COLO668 (cell line): Measurements from ENCODE around the gene ZNF689.

ENCODE experiments used
- DNase-seq: peaks from one replicate; lab custom pipeline; 2025; ENCODE audit not compliant: unreplicated experiment; lab: John Stamatoyannopoulos, UW

Gene ZNF689

DNA sequence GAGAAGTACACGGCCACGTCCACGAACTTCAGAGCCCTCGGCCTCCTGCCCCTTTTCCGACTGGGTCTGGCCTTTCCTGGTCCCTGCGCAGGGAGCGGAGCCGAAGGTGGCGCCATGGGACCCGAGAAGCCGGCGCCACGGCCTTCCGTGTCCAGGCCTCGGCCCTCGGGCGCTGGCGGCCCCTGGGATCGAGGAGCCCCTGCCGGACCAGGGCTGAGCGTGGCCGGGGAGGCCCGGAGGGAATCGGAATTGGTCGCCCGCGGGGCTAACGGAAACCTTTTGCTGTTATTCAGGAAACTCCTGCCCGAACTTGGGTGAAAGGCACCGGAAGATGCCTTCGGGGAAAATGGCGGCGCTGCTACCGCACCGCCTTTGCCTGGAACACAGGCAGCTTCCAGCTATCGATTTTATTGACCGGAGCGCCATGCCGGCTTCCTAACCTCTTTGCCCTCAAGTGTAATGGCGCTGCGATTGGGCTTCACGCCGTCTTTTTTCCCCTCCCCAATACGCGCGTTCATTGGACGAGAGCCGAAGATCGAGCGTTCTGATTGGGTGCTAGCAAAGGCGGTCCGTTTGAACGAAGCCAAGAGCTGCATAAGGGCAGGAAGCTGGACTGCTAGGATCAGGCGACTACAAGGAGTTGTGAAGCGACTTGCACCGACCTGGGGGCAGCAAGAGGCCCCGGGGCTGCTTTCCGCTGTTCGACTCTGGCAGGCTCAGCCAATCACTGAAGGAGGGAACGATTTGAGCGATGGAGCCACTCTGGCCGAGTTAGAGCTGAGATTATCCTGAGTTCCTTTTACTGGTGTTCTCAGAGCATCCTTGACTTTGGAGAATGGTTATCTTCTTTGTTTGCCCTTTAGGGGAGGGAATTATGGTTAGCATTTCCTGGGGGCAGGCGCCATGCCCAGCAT is at the start of gene ZNF689:
Gene ZNF689, minus strand, starts transcription at position 464 of the 914 bp plus-strand sequence. Its CDS starts 348 bp downstream, at position 116.
- peak; percentile 94 for DNase-seq

DNA sequence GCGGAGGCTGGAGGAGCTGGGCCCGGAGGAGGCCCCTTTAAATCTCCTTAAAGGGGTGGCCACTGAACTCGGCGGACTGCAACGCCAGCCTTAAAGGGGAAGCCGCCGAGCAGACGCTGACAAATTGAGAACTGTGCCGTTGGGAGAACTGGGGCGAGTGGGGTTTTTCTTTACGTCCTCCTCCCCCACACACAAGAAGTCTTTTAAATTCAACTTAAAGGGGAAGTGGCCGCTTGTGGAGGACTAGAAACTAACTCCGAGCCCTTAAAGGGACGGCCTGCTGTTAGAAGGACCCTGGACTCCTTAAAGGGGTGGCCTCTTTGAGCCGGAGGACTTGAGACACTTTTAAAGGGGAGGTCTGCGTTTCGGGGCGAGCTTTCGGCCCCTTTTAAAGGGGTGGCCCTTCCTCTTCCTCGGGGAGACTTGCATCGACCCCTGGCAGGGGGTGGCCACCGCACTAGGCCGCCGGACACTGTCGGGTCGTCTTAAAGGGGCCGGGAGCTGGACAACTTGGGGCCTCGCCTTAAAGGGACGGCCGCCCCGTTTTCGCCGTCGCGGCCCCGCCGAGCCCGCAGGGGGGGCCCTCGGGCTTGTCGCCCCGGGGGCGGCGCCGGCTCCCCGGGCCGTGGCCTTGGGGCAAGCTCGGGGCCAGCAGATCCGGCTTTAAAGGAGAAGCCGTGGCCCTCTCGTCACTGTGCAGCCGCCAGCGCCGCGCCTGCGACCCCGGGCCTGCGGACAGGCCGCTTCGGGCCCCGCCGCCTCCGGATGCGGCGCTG is 48.7 kb upstream of the ZNF689 start:
- peak; percentile 87 for DNase-seq

DNA sequence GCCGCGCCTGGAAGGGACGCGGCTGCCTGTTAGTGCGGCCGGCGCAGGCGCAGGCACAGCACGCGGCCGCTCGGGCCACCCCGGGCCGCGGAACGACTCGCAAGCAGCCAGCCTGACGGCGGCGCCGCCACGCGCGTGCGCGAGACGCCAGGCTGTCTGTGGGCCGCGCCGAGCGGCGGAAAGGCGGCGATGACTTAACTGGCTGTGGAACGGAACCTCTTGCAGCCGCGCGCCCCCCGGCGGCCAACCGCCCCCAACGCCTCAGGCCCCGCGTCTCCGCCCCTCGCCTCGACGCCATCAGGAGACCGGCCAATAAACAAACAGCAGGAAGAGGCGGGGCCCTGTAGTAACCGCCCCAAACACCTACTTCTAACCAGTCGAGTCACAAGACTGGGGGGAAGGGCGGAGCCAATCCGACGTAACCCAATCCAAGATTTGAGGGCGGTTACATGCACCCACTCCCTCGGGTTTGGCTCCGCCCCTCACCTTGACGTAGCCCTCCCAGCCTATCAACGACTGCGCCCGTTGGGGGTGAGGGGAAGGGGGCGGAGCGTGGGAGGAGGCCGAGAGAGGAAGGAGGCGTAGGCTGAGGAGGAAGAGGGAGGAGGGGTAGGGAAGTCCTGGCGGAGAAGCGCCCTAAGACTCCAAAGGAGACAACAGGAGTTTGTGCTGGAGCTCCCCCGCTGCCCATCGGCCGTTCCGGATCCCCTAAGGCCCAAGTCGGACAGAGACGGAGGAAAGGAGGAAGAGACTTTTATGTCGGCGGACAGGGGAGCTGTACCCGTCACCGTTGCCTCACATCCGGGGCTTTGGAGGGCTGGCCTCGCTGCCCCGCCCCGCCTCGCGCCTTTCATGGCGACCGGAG is 47.9 kb upstream of the ZNF689 start, which contains the start of gene FBRS:
Gene FBRS, plus strand, starts transcription at position 566 of the 865 bp plus-strand sequence. CDS start 1,088 bp downstream, outside the sequence.
- DNase-seq, result peak; percentile 100

DNA sequence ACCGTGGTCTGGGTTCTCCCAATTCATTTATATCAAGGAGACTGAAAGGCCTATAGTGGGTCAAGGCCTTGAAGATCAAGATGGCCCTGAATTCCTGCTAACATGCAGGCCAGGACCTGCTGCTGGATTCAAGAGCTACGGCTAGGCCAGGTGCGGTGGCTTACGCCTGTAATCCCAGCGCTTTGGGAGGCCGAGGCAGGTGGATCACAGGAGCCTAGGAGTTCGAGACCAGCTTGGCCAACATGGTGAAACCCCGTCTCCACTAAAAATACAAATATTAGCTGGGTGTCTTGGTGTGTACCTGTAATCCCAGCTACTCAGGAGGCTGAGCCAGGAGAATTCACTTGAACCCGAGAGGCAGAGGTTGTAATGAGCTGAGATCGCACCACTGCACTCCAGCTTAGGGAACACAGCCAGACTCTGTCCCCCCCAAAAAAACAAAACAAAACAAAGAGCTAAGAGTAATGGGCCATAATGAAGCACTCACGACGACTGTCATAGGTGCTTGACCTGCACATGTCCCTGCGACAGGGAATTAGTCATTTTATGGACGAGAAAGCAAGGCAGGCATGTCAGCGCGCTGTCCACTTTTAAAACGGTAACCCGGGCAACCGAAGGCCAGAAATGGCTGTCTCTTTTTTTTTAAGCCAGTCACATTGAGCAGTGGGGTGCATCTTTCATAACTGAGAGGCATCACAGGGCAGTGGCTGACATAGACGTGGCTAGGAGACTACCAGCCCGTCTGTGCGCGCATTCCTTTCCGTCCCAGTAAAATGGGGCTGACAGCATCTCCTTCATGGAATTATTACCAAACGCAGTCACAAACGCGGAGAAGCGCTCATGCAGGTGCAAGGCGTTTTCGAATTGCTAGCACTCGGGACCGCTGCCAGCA is 47.0 kb upstream of the ZNF689 start:
- peak; percentile 59 for DNase-seq

DNA sequence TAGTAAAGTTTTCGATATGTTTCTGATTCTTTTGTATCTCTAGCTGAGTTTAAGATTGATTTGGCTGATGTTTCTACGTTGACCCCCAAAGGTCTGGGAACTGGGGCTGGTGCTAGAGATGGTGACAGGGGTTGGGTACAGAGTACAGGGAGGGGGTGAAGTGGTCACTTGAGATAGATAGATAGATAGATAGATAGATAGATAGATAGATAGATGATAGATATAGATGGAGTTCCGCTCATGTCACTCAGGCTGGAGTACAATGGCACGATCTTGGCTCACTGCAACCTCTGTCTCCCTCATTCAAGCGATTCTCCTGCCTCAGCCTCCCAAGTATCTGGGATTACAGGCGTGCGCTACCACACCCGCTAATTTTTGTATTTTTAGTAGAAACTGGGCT is 46.2 kb upstream of the ZNF689 start:
- DNase-seq, result no peak

DNA sequence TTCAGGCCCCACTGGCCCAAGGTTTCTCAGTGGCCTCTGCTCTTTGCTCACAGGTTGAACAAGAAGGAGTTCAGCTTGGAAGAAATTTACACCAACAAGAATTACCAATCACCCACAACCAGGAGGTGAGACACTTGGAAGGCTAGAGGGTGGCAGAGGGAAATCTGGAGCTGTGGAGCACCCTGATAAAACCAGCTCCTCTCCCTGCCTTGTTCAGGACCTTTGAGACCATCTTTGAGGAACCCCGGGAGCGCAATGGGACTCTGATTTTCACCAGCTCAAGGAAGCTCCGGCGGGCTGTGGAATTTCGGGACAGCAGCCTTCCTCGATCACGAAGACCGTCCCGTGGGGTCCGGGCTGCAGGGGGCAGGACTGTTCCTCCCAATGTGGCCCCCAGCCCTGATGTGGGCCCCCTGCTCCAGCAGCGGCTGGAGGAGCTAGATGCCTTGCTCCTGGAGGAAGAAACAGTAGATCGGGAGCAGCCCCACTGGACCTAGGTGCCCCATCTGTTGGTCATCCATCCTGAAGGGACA is 45.7 kb upstream of the ZNF689 start:
- DNase-seq, result no peak

DNA sequence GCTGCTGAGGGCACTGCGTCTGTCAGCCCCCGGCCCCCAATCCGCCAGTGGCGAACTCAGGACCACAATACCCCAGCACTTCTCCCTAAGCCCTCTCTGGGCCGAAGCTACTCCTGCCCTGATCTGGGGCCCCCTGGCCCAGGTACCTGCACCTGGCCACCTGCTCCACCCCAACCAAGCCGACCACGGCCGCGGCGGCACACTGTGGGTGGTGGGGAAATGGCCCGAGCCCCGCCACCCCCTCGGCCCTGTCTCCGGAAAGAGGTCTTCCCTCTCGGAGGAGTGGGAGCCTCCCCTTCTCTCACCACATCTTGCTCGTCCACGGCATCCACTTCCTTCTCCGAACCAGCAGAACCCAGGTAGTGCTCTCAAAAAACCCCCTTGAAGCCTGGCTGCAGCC is 44.7 kb upstream of the ZNF689 start:
- DNase-seq, result no peak

DNA sequence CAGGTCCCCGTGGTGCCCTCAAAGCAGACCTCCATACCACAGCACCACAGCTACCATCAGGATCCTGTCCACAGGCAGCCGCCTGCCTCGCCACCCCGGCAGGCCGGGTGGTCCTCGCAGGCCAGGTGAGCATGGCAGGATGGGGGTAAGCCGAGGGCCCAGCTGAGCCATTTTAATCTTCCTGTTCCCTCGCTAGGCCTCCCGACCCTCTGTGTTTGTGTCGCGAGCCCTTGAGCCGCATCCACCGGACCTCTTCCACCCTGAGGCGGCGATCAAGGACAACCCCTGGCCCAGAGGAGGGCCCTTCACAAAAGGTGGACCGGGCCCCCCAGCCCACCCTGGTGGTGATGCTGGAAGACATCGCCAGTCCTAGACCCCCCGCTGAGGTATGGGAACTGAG is 42.5 kb upstream of the ZNF689 start:
- DNase-seq, result no peak

DNA sequence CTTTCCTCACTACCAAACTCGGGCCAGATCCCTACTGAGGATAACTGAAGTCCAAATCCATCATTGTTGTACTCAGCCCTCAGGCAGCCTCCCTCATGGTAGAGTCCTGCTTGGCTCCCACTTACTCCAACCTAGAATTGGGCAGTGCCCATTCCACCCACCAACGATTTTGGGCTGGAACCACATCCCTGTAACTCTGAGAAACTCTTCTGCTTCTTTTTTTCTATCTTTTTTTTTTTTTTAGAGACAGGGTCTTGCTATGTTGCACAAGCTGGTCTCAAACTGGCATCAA is 41.8 kb upstream of the ZNF689 start:
- no peak for DNase-seq

DNA sequence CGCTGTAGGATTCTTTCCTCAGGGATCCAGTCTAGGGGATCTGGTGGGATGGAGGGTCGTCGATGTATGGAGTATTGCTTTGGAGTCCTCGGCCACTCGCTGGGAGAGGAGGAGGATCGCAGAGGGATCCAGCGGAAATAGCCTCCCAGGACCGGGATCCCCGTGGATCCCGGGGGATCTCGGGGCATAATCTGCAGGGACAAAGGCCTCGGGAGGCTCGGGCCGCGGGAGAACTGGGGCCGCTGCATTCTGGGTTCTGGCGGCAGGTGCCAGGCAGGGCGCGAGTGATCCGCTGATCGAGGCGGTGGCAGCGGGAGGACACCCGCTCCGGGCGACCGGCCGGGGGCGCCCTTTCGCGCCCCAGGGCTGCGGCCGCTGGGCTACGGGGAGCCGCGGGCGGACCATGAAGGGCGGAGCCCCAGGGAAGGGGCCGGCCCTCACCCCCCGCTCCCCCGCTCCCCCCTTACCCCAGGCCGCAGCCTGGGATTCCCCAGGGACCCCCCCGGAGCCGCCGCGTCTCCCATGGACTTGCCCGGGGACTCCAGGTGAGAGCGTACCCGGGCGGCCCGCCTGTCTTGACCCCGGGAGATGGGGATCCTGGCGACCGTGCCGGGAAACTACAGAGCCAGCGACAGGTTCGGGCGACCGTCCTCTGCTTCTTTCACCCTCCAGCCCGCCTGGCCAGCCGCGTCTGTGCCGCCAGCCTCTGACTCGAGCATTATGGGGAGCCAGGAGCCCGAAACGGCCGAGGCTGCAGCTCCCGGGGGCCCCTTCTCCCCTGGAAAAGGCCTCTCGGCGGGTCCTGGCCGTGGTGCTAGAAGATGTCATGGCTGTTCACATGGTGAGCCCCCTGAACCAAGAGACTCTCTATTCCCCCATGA is 41.2 kb upstream of the ZNF689 start:
- peak; percentile 88 for DNase-seq

DNA sequence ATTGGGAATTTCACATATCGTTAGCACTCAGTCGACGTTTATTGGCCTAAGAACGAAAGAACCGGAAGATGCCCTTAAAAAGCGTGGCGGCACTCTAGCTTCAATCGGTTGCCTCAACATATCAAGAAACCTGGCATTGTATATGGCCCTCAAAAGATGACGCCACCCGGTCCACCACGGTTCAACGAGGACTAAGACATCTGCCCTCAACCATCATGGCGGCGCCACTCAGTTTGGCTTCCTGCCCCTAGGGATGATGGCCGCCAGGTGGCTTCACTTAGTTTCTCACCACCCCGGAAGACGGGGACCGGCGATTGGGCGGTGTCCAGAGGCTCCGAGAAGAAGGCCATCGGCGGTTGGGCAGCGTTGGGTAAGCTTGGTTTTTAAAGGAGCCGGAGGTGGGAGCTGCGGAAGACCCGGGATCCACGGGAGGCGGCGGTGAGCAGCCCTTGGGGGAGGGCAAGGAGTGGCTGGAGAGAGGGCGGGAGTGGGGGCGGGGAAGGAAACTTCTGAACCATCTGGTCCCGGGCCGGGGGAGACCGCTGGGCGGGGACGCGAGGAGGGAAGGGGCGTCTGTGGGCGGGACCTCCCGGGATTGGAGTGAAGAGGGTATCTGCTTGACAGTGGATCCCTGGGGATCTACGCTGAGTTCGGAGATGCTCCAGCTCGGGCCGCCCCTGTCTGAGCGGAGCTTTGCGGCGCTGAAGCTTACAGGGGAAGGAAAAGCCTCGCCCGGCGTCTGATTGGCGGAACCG is 40.4 kb upstream of the ZNF689 start, which contains the start of gene PRR14:
Gene PRR14, plus strand, starts transcription at position 592 of the 755 bp plus-strand sequence. CDS start 686 bp downstream, outside the sequence.
- DNase-seq, result peak; percentile 98

DNA sequence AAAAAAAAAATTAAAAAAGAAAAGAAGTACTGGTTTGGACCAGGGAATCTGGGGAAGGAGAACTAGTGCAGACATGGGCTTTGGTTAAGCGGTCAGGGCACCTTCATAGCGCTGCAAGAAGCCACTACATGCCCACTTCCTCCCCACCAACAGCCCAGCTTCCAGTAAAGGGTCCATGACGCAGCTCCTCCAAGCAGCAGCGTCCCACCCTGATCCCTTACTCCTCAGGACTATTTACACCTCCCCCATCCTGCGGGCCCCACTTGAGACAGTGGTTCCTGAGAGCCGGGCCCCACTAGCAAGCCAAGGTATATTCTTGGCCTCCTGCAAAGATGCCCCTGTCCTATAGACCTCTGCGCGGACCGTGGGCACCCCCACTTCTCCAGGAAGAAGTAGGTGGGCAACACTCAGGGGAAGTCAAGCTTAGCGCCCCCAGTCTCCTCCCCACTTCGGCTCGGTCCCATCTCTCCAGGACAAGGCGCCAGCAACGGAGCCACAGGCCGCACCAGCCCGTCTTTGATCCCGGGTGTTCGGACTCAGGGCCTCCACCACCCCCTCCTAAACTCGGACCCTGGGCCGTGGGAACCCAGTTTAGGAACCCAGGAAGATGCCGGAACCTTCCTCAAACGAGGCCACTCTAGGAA is 39.7 kb upstream of the ZNF689 start:
- DNase-seq, result no peak

DNA sequence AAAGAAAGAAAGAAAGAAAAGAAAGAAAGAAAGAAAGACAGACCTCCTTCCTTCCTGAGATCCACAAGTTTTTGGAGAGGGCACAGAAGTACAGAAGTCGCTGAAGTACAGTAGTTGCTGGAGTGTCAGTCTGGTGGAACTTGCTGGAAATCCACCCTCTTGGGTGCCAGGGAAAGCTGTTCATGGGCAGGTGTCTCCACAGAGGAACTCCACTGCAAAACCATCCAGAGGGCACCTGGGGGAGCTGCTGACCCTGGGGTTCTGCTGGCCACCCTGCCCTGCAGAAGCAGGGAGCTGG is 37.0 kb upstream of the ZNF689 start:
- no peak for DNase-seq

DNA sequence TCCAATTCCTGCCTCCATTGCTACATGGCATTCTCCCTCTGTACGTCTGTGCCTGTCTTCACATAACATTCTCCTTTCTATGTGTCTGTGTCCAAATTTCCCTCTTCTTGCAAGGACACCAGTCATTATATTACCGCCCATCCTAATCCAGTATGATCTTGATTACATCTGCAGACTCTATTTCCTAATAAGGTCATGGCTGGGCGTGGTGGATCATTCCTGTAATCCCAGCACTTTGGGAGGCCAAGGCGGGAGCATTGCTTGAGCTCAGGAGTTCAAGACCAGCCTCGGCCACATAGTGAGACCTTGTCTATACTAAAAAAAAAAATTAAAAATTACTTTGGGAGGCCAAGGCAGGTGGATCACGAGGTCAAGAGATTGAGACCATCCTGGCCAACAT is 35.5 kb upstream of the ZNF689 start:
- DNase-seq, result no peak

DNA sequence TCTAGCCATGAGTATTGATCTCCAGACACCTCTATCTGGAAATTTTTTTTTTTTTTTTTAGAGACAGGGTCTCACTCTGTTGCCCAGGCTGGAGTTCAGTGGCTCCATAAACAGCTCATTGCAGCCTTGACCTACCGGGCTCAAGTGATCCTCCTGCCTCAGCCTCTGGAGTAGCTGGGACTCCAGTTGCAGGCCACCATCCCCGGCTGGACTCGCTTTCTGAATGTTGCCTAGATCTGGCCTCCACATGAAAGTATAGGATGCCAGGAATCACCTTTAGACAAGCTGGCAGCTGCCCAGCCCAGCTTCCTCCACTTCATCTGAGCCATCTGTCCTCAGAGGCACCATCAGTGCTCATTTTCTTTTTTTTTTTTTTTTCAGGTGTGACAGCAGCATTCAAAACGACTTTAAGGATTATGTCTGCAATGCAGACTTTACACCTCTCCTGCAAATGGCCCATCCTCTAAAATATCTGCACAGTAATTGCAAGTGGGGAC is 34.2 kb upstream of the ZNF689 start:
- no peak for DNase-seq

DNA sequence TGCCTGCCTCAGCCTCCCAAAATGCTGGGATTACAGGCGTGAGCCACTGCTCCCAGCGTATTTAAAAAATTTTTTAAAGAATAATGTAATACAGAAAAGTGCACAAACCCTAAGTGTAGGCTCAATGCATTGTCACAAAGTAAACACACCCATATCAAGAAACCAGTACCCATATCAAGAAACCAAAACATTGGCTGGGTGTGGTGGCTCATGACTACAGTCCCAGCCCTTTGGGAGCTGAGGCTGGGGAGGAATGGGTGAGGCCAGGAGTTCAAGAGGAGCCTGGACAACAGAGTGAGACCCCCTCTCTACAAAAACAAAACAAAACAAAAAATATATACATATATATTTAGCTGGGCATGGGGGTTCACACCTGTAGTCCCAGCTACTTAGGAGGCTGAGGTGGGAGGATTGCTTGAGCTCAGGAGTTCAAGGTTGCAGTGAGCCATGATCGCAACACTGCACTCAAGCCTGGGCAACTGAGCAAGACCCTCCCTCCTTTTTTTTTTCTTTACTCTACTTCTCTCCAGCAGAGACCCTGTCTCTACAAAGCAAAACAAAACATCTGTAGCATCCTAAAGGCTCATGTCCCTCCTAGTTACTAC is 31.3 kb upstream of the ZNF689 start:
- no peak for DNase-seq

DNA sequence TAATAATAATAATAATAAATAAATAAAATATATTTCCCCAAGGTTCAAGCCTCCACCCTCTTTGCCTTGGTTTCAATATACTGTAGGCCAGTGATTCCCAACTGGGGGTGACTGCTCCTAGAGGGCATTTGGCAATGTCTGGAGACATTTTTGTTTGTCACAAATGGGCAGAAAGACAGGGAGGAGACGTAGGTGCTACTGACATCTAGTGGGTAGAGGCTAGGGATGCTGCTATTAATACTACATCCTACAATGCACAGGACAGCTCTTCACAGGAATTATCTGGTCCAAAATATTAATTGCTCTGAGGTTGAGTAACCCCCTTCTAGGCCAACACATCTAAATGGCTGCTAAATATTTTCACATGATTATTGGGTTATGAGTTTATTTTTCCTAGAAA is 27.8 kb upstream of the ZNF689 start:
- peak; percentile 17 for DNase-seq
